SK-N-SH treated with all-trans-retinoic acid at 6 μM for 48 hours (cell line): ENCODE data around the gene ZDHHC3.

Experiments
- ARNTL ChIP-seq: fragments of 450-650 bp; formaldehyde crosslinking; IDR thresholded peaks from 2 replicates; pipeline ENCODE4 v1.5.0; 2020; ENCODE audit warnings: low read depth, mild to moderate bottlenecking, moderate library complexity, borderline replicate concordance
- CREB5 ChIP-seq: fragments of 250-450 bp; sonication (Bioruptor Pico); IDR thresholded peaks from 2 replicates; pipeline ENCODE4 v1.5.1; 2020; ENCODE audit warnings: low read depth, mild to moderate bottlenecking, moderate library complexity
- CSDC2 ChIP-seq: fragments of 250-450 bp; sonication (Bioruptor Pico); IDR thresholded peaks from 2 replicates; pipeline ENCODE4 v1.5.0; 2020; ENCODE audit warnings: mild to moderate bottlenecking, moderate library complexity
- OSR1 ChIP-seq: fragments of 250-450 bp; sonication (Bioruptor Pico); IDR thresholded peaks from 2 replicates; pipeline ENCODE4 v1.8.0; 2022; ENCODE audit warnings: moderate library complexity, mild to moderate bottlenecking, inconsistent platforms
- PPARA ChIP-seq: fragments of 250-450 bp; sonication (Bioruptor Pico); IDR thresholded peaks from 2 replicates; pipeline ENCODE4 v1.5.0; 2020; ENCODE audit warnings: mild to moderate bottlenecking, borderline replicate concordance
- RARB ChIP-seq: fragments of 250-450 bp; sonication (Bioruptor Pico); IDR thresholded peaks from 2 replicates; pipeline ENCODE4 v1.8.0; 2021; ENCODE audit warnings: mild to moderate bottlenecking, moderate library complexity
- SNAI2 ChIP-seq: fragments of 250-450 bp; sonication (Bioruptor Pico); IDR thresholded peaks from 2 replicates; pipeline ENCODE4 v1.5.0; 2020; ENCODE audit warnings: mild to moderate bottlenecking, moderate library complexity
- TCF4 ChIP-seq: fragments of 250-450 bp; sonication (Bioruptor Pico); IDR thresholded peaks from 2 replicates; pipeline ENCODE4 v1.8.0; 2021; ENCODE audit warnings: mild to moderate bottlenecking, moderate library complexity, borderline replicate concordance
- ZFP3 ChIP-seq: fragments of 250-450 bp; sonication (Bioruptor Pico); IDR thresholded peaks from 2 replicates; pipeline ENCODE4 v1.5.0; 2020; ENCODE audit warnings: mild to moderate bottlenecking, moderate library complexity
- ZNF565 ChIP-seq: fragments of 450-650 bp; formaldehyde crosslinking; conservative IDR thresholded peaks from 2 replicates; pipeline ENCODE4 v1.5.0; 2020; ENCODE audit warnings: low read depth, mild to moderate bottlenecking, moderate library complexity
- ZNF70 ChIP-seq: fragments of 450-650 bp; formaldehyde crosslinking; IDR thresholded peaks from 2 replicates; pipeline ENCODE4 v1.5.0; 2020; ENCODE audit warnings: mild to moderate bottlenecking, moderate library complexity
- TF ChIP-seq, protein P1 (sequence below): fragments of 250-450 bp; sonication (Bioruptor Pico); IDR thresholded peaks from 2 replicates; pipeline ENCODE4 v1.8.0; 2020; ENCODE audit warnings: mild to moderate bottlenecking, moderate library complexity, borderline replicate concordance

DNA sequence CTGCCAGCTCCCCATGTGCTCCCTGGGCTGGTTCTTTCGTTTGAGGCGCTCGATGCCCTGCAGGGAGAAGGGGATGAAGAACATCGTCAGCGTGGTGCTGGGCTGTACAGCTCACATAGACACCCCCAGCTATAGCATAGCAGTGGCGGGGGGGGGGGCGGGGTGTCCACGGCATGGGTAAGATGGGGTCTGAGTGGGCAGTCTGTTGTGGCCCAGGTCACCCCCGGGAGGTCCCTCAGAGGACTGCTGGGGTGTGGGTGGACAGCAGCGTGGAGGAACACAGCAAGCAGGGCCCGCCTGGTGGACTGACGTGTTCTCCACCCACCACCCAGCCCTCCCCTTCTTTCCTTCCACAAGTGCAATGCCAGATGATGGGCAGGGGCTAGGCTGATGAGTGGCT is 57.9 kb downstream of the ZDHHC3 start:
- TF ChIP-seq ZNF70 (CRISPR knock-in tag): no peak
- TF ChIP-seq CREB5 (CRISPR knock-in tag): no peak
- no peak for TF ChIP-seq ZFP3 (CRISPR knock-in tag)
- no peak for TF ChIP-seq PPARA
- TF ChIP-seq, protein P1, sequence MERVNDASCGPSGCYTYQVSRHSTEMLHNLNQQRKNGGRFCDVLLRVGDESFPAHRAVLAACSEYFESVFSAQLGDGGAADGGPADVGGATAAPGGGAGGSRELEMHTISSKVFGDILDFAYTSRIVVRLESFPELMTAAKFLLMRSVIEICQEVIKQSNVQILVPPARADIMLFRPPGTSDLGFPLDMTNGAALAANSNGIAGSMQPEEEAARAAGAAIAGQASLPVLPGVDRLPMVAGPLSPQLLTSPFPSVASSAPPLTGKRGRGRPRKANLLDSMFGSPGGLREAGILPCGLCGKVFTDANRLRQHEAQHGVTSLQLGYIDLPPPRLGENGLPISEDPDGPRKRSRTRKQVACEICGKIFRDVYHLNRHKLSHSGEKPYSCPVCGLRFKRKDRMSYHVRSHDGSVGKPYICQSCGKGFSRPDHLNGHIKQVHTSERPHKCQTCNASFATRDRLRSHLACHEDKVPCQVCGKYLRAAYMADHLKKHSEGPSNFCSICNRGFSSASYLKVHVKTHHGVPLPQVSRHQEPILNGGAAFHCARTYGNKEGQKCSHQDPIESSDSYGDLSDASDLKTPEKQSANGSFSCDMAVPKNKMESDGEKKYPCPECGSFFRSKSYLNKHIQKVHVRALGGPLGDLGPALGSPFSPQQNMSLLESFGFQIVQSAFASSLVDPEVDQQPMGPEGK (CRISPR knock-in tag): no peak
- TF ChIP-seq CSDC2: no peak
- no peak for TF ChIP-seq SNAI2 (CRISPR knock-in tag)
- TF ChIP-seq ZNF565 (CRISPR knock-in tag): no peak
- TF ChIP-seq ARNTL (CRISPR knock-in tag): no peak
- no peak for TF ChIP-seq TCF4 (CRISPR knock-in tag)
- TF ChIP-seq OSR1: no peak
- TF ChIP-seq RARB (CRISPR knock-in tag): no peak
